ENCODE results near the gene SPAG5. TPM values are rescaled to one million over a fixed set of nuclear protein-coding genes. Genes with fewer than 3 reads are reported as not detected.
A peak's percentile ranks its signal among the peaks of the same experiment; 100 is the strongest.

The SPAG5 gene
- total and polyA plus RNA-seq, 9 of the 15 experiments (the other 6 are each of a cell fraction or from before 2014, with no cell fraction given), result 94.4 to 286 (median 151) TPM

- H3K36me3 ChIP-seq (ENCODE audit: control insufficient read depth, insufficient read depth, low read length), result peaks cover 54% of the 10 kb centered on the region
- H3K9me1 ChIP-seq (ENCODE audit: control insufficient read depth, insufficient read depth, low read length), result peaks cover 18% of the 10 kb centered on the region
- no peak overlapping the region for H3K27ac ChIP-seq (ENCODE audit: extremely low read depth, low read depth, low read length)
- BruUV-seq (replicated peaks), result no TSS peak
- WGBS (ENCODE audit: insufficient coverage, low coverage, missing lambda C conversion rate), result 82% methylated on average over 9 of the region's 9 CpGs
- intact Hi-C loops (cut with micrococcal nuclease) (no loop called here), in situ Hi-C loops (cut with MboI) (no loop called here)
- H3K27me3 ChIP-seq (ENCODE audit: control insufficient read depth in 2 of 2, insufficient read depth in 2 of 2, low read length in 2 of 2), result no peaks in the 10 kb centered on the region
- H3K79me2 ChIP-seq (ENCODE audit: control insufficient read depth, insufficient read depth, low read length), result peaks cover 56% of the 10 kb centered on the region
- ChIA-PET POLR2A (interaction anchor here (0.6 to 4.8 kb wide), 4 partner anchors 11 to 230 kb away, joined by 3 to 26 read pairs (median 4); no protein-coding TSS in a partner anchor), CTCF (ENCODE audit: low intra/inter-chr PET ratio) (no interaction called here)
- H4K20me1 ChIP-seq (replicated peaks; ENCODE audit: control insufficient read depth, insufficient read depth, low read length), result 0 out of 2 replicates have a peak, but pooled peaks cover 10% of the 10 kb centered on the region
- H3K4me1 ChIP-seq (replicated peaks in 1 of 2; ENCODE audit: control insufficient read depth in 2 of 2, insufficient read depth in 2 of 2, low read length in 2 of 2), result peaks cover 34 to 40% of the 10 kb centered on the region in 2 experiments
- H2AFZ ChIP-seq (ENCODE audit: low read depth, low read length), result no peak overlapping the region
- H3K9me3 ChIP-seq (replicated peaks; ENCODE audit: control insufficient read depth, insufficient read depth, low read depth, low read length), result no peaks in the 10 kb centered on the region
- no peak overlapping the region for H3K4me2 ChIP-seq (ENCODE audit: insufficient read depth, low read length)
- no peak for DNase-seq (ENCODE audit: extremely low read depth in 1 of 4, low spot score in 3 of 4)
- no peak overlapping the region for H3K4me3 ChIP-seq
- ATAC-seq, result no peak
- FAIRE-seq, result no peak
- peak overlapping the region in 1 of 2 experiments; percentile 29; a peak in 1 of 4 replicates for H3K9ac ChIP-seq (ENCODE audit: insufficient read depth in 1 of 2, low read depth in 2 of 2, low read length in 2 of 2)
- TF ChIP-seq GTF2B (IDR thresholded peaks at IDR 0.05; ENCODE audit: extremely low read depth, insufficient read length) (no peak), ELF2 (CRISPR knock-in tag; IDR thresholded peaks at IDR 0.05) (no peak), BCLAF1 (IDR thresholded peaks at IDR 0.05; ENCODE audit: borderline replicate concordance in 1 of 2, control insufficient read depth in 1 of 2, low read depth in 2 of 2, low read length in 1 of 2) (no peak), ILK (tag; IDR thresholded peaks at IDR 0.05; ENCODE audit: borderline replicate concordance, low read depth) (no peak), ZNF668 (CRISPR knock-in tag; IDR thresholded peaks at IDR 0.05) (no peak), FOXK1 (CRISPR knock-in tag; IDR thresholded peaks at IDR 0.05; ENCODE audit: borderline replicate concordance) (no peak), CTCFL (IDR thresholded peaks at IDR 0.05; ENCODE audit: borderline replicate concordance, insufficient read depth, low read depth, low read length, poor library complexity, severe bottlenecking) (no peak), JUN (IDR thresholded peaks at IDR 0.05; ENCODE audit: borderline replicate concordance, low read depth, low read length) (no peak), JUN (CRISPR knock-in tag; IDR thresholded peaks at IDR 0.05; ENCODE audit: borderline replicate concordance) (no peak), COPS2 (conservative IDR thresholded peaks at IDR 0.05) (no peak), DLX4 (CRISPR knock-in tag; IDR thresholded peaks at IDR 0.05) (no peak), ZNF316 (IDR thresholded peaks at IDR 0.05) (no peak), ZC3H11A (IDR thresholded peaks at IDR 0.05; ENCODE audit: low read depth, low read length) (no peak), ZNF197 (CRISPR knock-in tag; IDR thresholded peaks at IDR 0.05; ENCODE audit: low read depth) (no peak), SREBF1 (IDR thresholded peaks at IDR 0.05; ENCODE audit: borderline replicate concordance, low read depth, low read length) (no peak)
Observed at GRCh38 chr17:28573521-28573920, 25.3 kb downstream of the SPAG5 start.

Data from K562 (cell line).